Measurements from ENCODE around the gene FBXO24.
A peak's percentile ranks its signal among the peaks of the same experiment; 100 is the strongest.
"Not testable (repeated sequence)": the region's sequence is repeated elsewhere in the genome, so short reads cannot be mapped to it uniquely, and the experiment has no call there.

FBXO24 gene

GRCh38 chr7:100586266-100587025 is at the start of gene FBXO24:
Gene FBXO24, plus strand, starts transcription at chr7:100586328. Its CDS starts 298 bp downstream, at chr7:100586626.
- peak; percentile 100 for DNase-seq

- DNase-seq, result not testable (repeated sequence)
Observed at GRCh38 chr7:100536695-100537094, 49.4 kb upstream of the FBXO24 start.

GRCh38 chr7:100538348-100538653 is 47.8 kb upstream of the FBXO24 start:
- no peak for DNase-seq

GRCh38 chr7:100538654-100539435 is 47.3 kb upstream of the FBXO24 start, which contains the start of gene AGFG2:
Gene AGFG2, plus strand, starts transcription at chr7:100539203. Its CDS starts 144 bp downstream, at chr7:100539347.
- peak; percentile 99 for DNase-seq

GRCh38 chr7:100539436-100540006 is 46.6 kb upstream of the FBXO24 start:
- no peak for DNase-seq

- DNase-seq, result no peak
Observed at GRCh38 chr7:100540073-100540723, 45.9 kb upstream of the FBXO24 start.

GRCh38 chr7:100541309-100541708 is 44.8 kb upstream of the FBXO24 start:
- DNase-seq, result not testable (repeated sequence)

GRCh38 chr7:100543586-100543985 is 42.5 kb upstream of the FBXO24 start:
- no peak for DNase-seq

- DNase-seq, result no peak
Observed at GRCh38 chr7:100544386-100544785, 41.7 kb upstream of the FBXO24 start.

GRCh38 chr7:100544967-100545359 is 41.2 kb upstream of the FBXO24 start:
- DNase-seq, result no peak

GRCh38 chr7:100545360-100546128 is 40.6 kb upstream of the FBXO24 start:
- no peak for DNase-seq

- no peak for DNase-seq
Observed at GRCh38 chr7:100546129-100546925, 39.8 kb upstream of the FBXO24 start.

GRCh38 chr7:100546926-100547800 is 39.0 kb upstream of the FBXO24 start:
- no peak for DNase-seq

- DNase-seq, result no peak
Observed at GRCh38 chr7:100547872-100548271, 38.3 kb upstream of the FBXO24 start.

GRCh38 chr7:100548446-100548845 is 37.7 kb upstream of the FBXO24 start:
- DNase-seq, result not testable (repeated sequence)

GRCh38 chr7:100552532-100552931 is 33.6 kb upstream of the FBXO24 start:
- no peak for DNase-seq

- no peak for DNase-seq
Observed at GRCh38 chr7:100553032-100553431, 33.1 kb upstream of the FBXO24 start.

GRCh38 chr7:100555701-100556100 is 30.4 kb upstream of the FBXO24 start:
- no peak for DNase-seq

GRCh38 chr7:100556541-100556940 is 29.6 kb upstream of the FBXO24 start:
- DNase-seq, result no peak

GRCh38 chr7:100559127-100559526 is 27.0 kb upstream of the FBXO24 start:
- DNase-seq, result no peak
